Suppressor macrophage treated with lipopolysaccharide for 1 hour (primary cell): ENCODE results near the gene FMN1.

Experiments used
- DNase-seq, 3 donors: peaks; one replicate each; pipeline ENCODE4 v3.0.0-alpha.2; 2020 to 2022

Gene FMN1

DNA sequence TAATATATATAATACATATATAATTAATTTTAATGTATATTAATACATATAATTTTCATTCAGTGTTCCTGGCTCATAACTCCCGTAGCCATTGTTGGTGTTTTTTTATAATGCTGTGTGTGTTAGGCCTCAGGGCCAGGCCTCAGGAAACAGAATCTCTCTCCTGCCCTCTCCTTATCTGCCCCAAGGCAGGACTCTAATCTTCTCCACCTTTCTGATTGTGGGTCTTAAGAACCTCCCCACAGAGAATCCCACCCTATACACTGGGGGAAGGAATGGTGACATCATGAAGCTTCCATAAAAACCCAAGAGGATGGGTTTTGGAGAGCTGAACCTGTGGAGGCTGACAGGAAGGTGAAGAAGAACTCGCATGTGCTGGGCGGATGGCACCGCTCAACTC is 4.0 kb upstream of the FMN1 start:
- no peak for DNase-seq

DNA sequence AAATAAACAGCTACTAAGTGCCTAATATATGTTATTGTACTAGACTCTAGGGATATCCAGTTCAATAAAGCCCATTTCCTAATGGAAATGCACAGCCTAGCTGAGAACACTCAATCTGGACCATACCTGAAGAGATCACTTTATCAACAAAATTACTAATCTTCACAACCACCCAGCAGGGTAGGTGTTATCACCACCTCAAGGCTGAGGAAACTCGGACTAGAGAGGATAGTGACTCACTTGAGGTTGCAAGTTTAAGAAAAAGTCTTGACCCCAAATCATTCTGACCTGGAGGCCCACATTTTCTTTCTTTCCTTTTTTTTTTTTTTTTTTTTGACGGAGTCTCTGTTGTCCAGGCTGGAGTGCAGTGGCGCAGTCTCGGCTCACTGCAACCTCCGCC is 3.1 kb upstream of the FMN1 start:
- no peak for DNase-seq

DNA sequence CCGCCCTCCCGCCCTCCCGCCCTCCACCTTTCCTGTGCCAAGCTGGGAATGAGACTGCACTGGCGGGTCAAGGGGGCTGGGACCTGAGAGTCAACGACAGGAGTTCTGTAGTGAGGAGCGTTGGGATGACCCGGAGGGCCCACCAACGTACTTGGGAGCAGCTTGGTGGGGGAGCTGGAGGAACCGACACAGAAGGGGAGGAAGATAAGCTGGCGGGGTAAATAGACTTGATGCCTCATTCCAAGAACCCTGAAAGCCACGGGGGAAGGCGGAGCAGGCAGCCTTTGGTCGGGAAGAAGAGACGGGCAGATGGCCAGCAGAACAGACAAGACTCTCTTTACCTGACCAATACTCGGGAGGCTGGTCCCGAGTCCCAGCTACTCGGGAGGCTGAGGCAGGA is 277 bp downstream of the FMN1 start:
- no peak for DNase-seq

GRCh38 chr15:33191591-33191990 is 2.9 kb downstream of the FMN1 start:
- DNase-seq = no peak

GRCh38 chr15:33190539-33190938 is 4.0 kb downstream of the FMN1 start:
- DNase-seq = no peak

DNA sequence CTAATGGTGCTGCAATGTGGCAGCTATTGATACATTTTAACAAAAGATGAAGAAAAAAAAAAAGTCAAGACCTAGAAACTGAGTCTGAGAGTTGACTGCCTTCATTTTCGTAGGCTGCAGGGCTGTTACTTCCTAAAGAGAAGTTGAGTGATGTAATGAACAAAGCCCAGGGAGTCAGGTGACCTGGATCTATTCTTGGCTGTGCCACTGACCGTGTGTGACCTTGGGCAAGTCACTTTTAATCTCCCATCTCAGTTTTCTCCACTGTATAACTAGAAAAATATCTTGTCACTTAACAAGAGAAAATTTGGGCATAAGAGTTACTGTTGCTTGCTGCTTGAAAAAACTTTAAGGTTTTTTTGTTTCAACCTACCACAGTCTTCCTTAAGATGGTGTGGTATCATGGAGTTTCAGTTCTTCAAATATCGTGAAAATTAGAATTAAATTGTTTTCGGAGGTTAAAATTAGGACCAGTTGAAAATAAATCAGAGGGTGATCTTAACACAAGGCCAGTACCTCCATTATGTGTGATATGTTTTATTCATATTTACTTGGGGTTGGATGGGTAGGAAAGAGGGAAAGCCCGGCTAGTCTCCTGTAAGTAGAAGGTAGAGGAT is 5.8 kb downstream of the FMN1 start:
- peak; percentile 63 to 69 (median 65) for DNase-seq

GRCh38 chr15:33188159-33188558 is 6.4 kb downstream of the FMN1 start:
- DNase-seq = no peak

GRCh38 chr15:33183334-33183733 is 11.2 kb downstream of the FMN1 start:
- peak in 2 of 3 donors; percentile 32 to 38 for DNase-seq

DNA sequence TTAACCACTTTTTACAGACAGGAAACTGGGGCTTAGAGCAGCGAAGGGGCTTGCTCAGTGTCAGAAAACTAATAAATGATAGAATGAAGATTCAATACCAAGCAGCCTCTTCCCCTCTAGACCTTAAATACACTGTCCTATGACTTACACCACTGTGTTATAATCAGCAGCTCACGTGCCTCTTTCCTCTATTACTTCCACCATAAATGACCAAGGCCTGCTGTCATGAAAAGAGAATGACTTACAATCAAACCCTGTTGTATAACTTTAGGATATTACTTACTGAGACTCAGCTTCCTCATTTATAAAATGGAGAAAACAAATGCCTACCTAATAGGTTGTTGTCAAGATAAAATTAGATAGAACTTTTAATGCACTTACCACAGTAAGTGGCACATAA is 11.6 kb downstream of the FMN1 start:
- DNase-seq = peak; percentile 50 to 70 (median 66)

DNA sequence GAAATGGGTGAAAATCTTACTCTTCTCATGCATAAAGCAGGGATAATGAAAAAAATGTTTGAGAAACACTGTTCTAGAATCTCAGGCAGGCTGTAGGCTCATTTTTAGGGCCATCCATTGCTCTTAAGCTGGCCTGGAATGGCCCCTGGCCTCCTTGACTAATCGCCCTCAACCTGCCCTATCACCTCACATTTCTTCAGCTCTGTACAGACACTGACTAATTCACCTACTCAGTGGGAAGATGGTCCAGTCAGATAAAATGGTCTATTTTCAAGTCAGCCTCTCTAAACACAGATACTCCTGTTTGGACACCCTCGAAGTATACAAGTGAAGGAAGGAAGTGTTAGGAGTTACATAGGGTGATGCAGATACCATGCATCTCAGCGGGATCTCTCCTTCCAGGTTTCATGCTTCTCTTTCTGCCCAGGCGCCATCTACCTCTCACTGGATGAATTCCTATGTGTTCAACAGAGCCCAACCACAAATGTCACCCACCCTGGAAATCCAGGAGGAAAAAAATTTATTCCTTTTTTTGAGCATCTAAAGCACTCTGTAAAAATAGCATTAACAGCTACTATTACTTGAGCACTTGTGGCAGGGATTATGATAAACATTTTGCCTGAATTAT is 12.1 kb downstream of the FMN1 start:
- DNase-seq = no peak

- no peak for DNase-seq
Measured at GRCh38 chr15:33179874-33180273, 14.6 kb downstream of the FMN1 start.

DNA sequence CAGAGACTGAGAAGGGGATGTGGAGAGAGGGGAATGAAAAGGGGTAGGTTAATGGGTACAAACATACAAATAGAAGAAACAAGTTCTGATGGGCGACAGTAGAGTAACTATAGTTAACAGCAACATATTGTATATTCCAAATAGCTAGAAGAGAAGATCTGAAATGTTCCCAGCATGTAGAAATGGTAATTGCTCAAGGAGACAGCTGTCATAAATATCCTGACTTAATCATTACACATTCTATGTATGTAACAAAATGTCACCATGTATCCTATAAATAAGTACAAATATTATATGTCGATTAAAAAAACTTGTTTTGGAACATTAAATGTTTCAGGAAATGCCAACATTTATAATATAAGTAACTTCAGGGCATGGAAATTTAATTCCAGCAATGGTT is 23.3 kb downstream of the FMN1 start:
- DNase-seq = no peak

DNA sequence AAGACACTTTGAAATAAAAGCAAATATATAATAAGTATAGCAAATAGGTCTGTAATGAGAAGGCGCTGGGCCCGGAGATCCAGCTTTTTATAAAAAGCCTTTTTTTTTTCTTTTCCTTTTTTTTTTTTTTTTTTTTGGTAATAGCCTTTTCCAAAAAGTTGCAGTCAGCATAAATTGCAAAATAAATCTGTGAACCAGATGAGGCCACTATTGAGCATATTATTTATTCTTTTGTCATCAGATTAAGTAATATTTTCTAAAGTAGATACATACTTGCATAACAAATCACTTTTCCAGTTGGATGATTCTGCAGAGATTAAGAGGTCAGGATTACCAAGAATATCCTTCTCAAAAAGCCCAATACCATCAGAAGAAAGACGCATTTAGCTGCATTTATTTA is 24.9 kb downstream of the FMN1 start:
- no peak for DNase-seq

- no peak for DNase-seq
Measured at GRCh38 chr15:33168444-33168843, 26.1 kb downstream of the FMN1 start.

- DNase-seq = peak in 2 of 3 donors; percentile 48 to 49
Measured at GRCh38 chr15:33163816-33164215, 30.7 kb downstream of the FMN1 start.

GRCh38 chr15:33161209-33161608 is 33.3 kb downstream of the FMN1 start:
- no peak for DNase-seq

DNA sequence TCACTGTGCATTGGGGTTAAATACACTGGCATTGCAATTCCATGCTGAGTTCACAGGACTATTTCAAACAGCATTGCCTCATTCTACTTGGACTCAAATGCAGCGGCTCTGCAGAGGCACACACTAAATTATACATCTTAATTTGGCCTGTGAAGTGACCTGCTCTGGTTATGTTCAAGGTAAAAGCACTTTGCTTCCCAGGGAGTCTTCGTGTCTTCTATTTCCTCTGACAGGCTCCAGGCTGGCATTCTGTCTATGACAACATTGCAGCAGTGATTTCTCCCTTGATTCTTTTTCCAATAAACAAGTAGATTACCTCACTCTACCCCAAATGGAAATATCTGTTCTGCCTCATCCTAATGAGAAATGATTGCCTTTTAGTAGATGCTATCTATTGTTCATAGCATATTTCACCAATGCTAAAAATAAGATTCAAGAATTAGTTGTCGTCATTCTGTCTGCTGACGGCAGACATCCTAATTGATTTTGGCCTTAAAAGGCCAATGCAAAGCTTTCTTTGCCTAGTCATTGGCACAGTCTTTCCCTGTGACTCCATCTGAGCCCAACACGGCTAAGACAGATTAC is 33.8 kb downstream of the FMN1 start:
- no peak for DNase-seq

GRCh38 chr15:33159726-33160453 is 34.6 kb downstream of the FMN1 start:
- DNase-seq = peak; percentile 43 to 65 (median 52)

GRCh38 chr15:33158366-33158765 is 36.1 kb downstream of the FMN1 start:
- DNase-seq = peak; percentile 73 to 90 (median 84)

- peak; percentile 77 to 83 (median 82) for DNase-seq
Measured at GRCh38 chr15:33157371-33158037, 37.0 kb downstream of the FMN1 start.

GRCh38 chr15:33155691-33156420 is 38.7 kb downstream of the FMN1 start:
- DNase-seq = peak; percentile 44 to 49 (median 45)

- DNase-seq = peak; percentile 92 to 98 (median 96)
Measured at GRCh38 chr15:33154351-33155166, 40.0 kb downstream of the FMN1 start.
